GM12891 (cell line): ENCODE data around the gene PINK1.

Experiments used
- DNase-seq: peaks from one replicate; pipeline ENCODE4 v3.0.0; 2011; ENCODE audit warnings: low spot score; ENCODE audit not compliant: insufficient read length
- FAIRE-seq: peaks from 2 replicates; lab custom pipeline; 2011; peaks lifted over from hg19 to GRCh38; lab: Jason Lieb, UNC
- PAX5 ChIP-seq: IDR thresholded peaks from 2 replicates; pipeline ENCODE4 v1.6.1; 2011; ENCODE audit warnings: low read length, moderate library complexity, mild to moderate bottlenecking; ENCODE audit not compliant: insufficient read depth, severe bottlenecking
- POLR2A ChIP-seq: IDR thresholded peaks from 2 replicates; pipeline ENCODE4 v1.6.1; 2011; ENCODE audit warnings: low read depth, low read length, control low read depth
- POLR2AphosphoS5 ChIP-seq: IDR thresholded peaks from 2 replicates; pipeline ENCODE4 v1.6.1; 2011; ENCODE audit warnings: low read depth, low read length, control low read depth
- POU2F2 ChIP-seq: IDR thresholded peaks from 2 replicates; pipeline ENCODE4 v1.6.1; 2011; ENCODE audit warnings: low read depth, mild to moderate bottlenecking, control low read depth, low read length, moderate library complexity
- SPI1 ChIP-seq: IDR thresholded peaks from 2 replicates; pipeline ENCODE4 v1.6.1; 2011; ENCODE audit warnings: low read depth, low read length, control low read depth
- TAF1 ChIP-seq: IDR thresholded peaks from 2 replicates; pipeline ENCODE4 v1.6.1; 2011; ENCODE audit warnings: low read depth, low read length, control low read depth

PINK1 gene

GRCh38 chr1:20612221-20612746 lies 21.0 kb upstream of the PINK1 start:
- FAIRE-seq (no peak), DNase-seq (no peak)
- no peak for TF ChIP-seq TAF1
- no peak for TF ChIP-seq POU2F2
- TF ChIP-seq SPI1 = no peak
- TF ChIP-seq POLR2AphosphoS5 = no peak
- no peak for TF ChIP-seq POLR2A
- TF ChIP-seq PAX5 = no peak

- no peak for TF ChIP-seq SPI1
- TF ChIP-seq TAF1 = no peak
- no peak for TF ChIP-seq POLR2AphosphoS5
- TF ChIP-seq POU2F2 = no peak
- TF ChIP-seq PAX5 = no peak
- no peak for TF ChIP-seq POLR2A
- FAIRE-seq = no peak
- no peak for DNase-seq
Measured at GRCh38 chr1:20614131-20614579, 19.1 kb upstream of the PINK1 start.

- FAIRE-seq = no peak
- peak; percentile 39 for DNase-seq
- TF ChIP-seq POU2F2 (0 out of 2 replicates have a peak, but pooled peaks have one; percentile 34), SPI1 (no peak), POLR2A (no peak)
Measured at GRCh38 chr1:20615946-20616846, 17.1 kb upstream of the PINK1 start.

GRCh38 chr1:20616847-20617487 lies 16.3 kb upstream of the PINK1 start:
- no peak for DNase-seq
- FAIRE-seq = no peak
- TF ChIP-seq SPI1 (no peak), TAF1 (no peak), PAX5 (no peak), POLR2AphosphoS5 (no peak), POLR2A (no peak), POU2F2 (no peak)

- TF ChIP-seq POLR2A = no peak
- TF ChIP-seq PAX5 = no peak
- TF ChIP-seq TAF1 = no peak
- TF ChIP-seq POU2F2 = no peak
- TF ChIP-seq SPI1 = no peak
- TF ChIP-seq POLR2AphosphoS5 = no peak
- DNase-seq (no peak), FAIRE-seq (no peak)
Measured at GRCh38 chr1:20618550-20618949, 14.7 kb upstream of the PINK1 start.

GRCh38 chr1:20619999-20620398 lies 13.3 kb upstream of the PINK1 start:
- FAIRE-seq (no peak), DNase-seq (no peak)
- TF ChIP-seq TAF1 (no peak), POLR2A (no peak), SPI1 (no peak), POU2F2 (no peak), PAX5 (no peak), POLR2AphosphoS5 (no peak)

- TF ChIP-seq POU2F2 = no peak
- DNase-seq (no peak), FAIRE-seq (no peak)
Measured at GRCh38 chr1:20621012-20621411, 12.2 kb upstream of the PINK1 start.

- TF ChIP-seq TAF1 (no peak), SPI1 (no peak), POU2F2 (no peak), POLR2A (no peak), POLR2AphosphoS5 (no peak), PAX5 (no peak)
- FAIRE-seq (no peak), DNase-seq (no peak)
Measured at GRCh38 chr1:20624709-20625108, 8.5 kb upstream of the PINK1 start.

GRCh38 chr1:20625176-20626097 lies 7.8 kb upstream of the PINK1 start:
- FAIRE-seq (no peak), DNase-seq (no peak)
- TF ChIP-seq PAX5 = no peak
- no peak for TF ChIP-seq POU2F2
- TF ChIP-seq TAF1 = no peak
- TF ChIP-seq SPI1 = no peak
- TF ChIP-seq POLR2A = no peak
- no peak for TF ChIP-seq POLR2AphosphoS5
